Amygdala (tissue), 56 donors: ENCODE data around the gene CST6.

Experiments
- DNase-seq, 56 donors: peaks; one replicate each; lab custom pipeline; 2025; lab: John Stamatoyannopoulos, UW

Gene CST6

GRCh38 chr11:66011785-66012303 lies at the start of gene CST6:
Gene CST6 (plus strand): TSS chr11:66012008. CDS start chr11:66012045, 37 bp downstream.
- DNase-seq = no peak

- DNase-seq = no peak
These were observed 49.7 kb upstream of the CST6 start for GRCh38 chr11:65962141-65962564.

GRCh38 chr11:65964906-65965305 lies 46.9 kb upstream of the CST6 start:
- no peak for DNase-seq

- DNase-seq = no peak
These were observed 45.6 kb upstream of the CST6 start for GRCh38 chr11:65965986-65966762.

GRCh38 chr11:65967329-65967934 lies 44.4 kb upstream of the CST6 start:
- no peak for DNase-seq

GRCh38 chr11:65968600-65969482 lies 43.0 kb upstream of the CST6 start:
- DNase-seq = no peak

- no peak for DNase-seq
These were observed 39.7 kb upstream of the CST6 start for GRCh38 chr11:65972116-65972515.

- DNase-seq = no peak
These were observed 38.2 kb upstream of the CST6 start for GRCh38 chr11:65973439-65974110.

GRCh38 chr11:65975771-65976170 lies 36.0 kb upstream of the CST6 start:
- DNase-seq = no peak

- DNase-seq = no peak
These were observed 35.3 kb upstream of the CST6 start for GRCh38 chr11:65976216-65977176.

GRCh38 chr11:65977621-65978390 lies 34.0 kb upstream of the CST6 start:
- DNase-seq = no peak

- DNase-seq = no peak
These were observed 33.2 kb upstream of the CST6 start for GRCh38 chr11:65978391-65979238.

- DNase-seq = no peak
These were observed 32.5 kb upstream of the CST6 start for GRCh38 chr11:65979261-65979759.

- no peak for DNase-seq
These were observed 30.6 kb upstream of the CST6 start for GRCh38 chr11:65981101-65981740.

- DNase-seq = no peak
These were observed 29.6 kb upstream of the CST6 start for GRCh38 chr11:65981972-65982823.
